ENCODE results near the gene PLPP1. TPM values are rescaled to one million over a fixed set of nuclear protein-coding genes. Genes with fewer than 3 reads are reported as not detected.
A peak's percentile ranks its signal among the peaks of the same experiment; 100 is the strongest.

Gene PLPP1
- polyA plus RNA-seq: 9.5 TPM

- no peaks in the 10 kb centered on the region for H3K9me3 Mint-ChIP-seq
- peaks cover 19 to 35% (median 22%) of the 10 kb centered on the region in 3 donors for H3K4me1 Mint-ChIP-seq
- H3K36me3 Mint-ChIP-seq: no peaks in the 10 kb centered on the region
- peak within 1 kb of the TSS; percentile 92 to 96 (median 96) for H3K4me3 Mint-ChIP-seq
- peak within 1 kb of the TSS; percentile 73 to 93 (median 93) for H3K27ac Mint-ChIP-seq
- H3K27me3 Mint-ChIP-seq: no peaks in the 10 kb centered on the region
Measured at GRCh38 chr5:55534436-55535198, at the start of gene PLPP1. Gene PLPP1 (minus strand): TSS chr5:55534964. CDS start chr5:55534629, 335 bp downstream.

DNA sequence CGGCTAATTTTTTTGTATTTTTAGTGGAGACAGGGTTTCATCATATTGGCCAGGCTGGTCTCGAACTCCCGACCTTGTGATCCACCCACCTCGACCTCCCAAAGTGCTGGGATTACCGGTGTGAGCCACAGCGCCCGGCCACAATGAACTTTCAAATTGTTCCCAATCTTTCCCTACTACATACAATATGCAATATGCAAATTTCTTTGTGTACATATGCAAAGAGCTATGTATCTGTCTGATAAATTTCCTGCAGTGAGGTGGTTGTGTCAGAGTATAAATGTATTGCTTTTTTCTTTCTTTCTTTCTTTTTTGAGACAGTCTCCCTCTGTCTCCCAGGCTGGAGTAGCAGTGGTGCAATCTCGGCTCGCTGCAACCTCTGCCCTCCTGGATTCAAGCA lies 48.8 kb upstream of the PLPP1 start:
- Mint-ChIP-seq H3K4me3 (no peak overlapping the region), H3K4me1 (peaks cover 5 to 7% (median 6%) of the 10 kb centered on the region in 3 donors), H3K27me3 (no peaks in the 10 kb centered on the region), H3K9me3 (no peaks in the 10 kb centered on the region), H3K27ac (peak overlapping the region in 1 of 3 donors; percentile 36), H3K36me3 (no peaks in the 10 kb centered on the region)

- no peak overlapping the region for H3K27ac Mint-ChIP-seq
- H3K27me3 Mint-ChIP-seq: no peaks in the 10 kb centered on the region
- no peaks in the 10 kb centered on the region for H3K9me3 Mint-ChIP-seq
- H3K36me3 Mint-ChIP-seq: no peaks in the 10 kb centered on the region
- no peak overlapping the region for H3K4me3 Mint-ChIP-seq
- peaks cover 5 to 7% (median 6%) of the 10 kb centered on the region in 3 donors for H3K4me1 Mint-ChIP-seq
Measured at GRCh38 chr5:55582256-55582655, 47.5 kb upstream of the PLPP1 start.

DNA sequence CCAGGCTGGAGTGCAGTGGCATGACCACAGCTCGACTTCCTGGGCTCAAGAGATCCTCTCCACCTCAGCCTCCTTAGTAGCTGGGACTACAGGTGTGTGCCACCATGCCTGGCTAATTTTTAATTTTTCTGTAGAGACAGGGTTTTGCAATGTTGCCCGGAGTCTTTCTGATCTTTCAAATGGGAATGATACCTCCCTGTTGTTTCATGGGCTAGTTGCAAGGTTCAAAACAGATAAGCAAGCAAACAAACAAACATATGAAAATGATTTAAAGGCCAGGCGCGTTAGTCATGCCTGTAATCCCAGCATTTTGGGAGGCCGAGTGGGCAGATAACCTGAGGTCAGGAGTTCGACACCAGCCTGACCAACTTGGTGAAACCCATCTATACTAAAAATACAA lies 45.3 kb upstream of the PLPP1 start:
- H3K4me1 Mint-ChIP-seq: peaks cover 5 to 7% (median 6%) of the 10 kb centered on the region in 3 donors
- H3K27me3 Mint-ChIP-seq: no peaks in the 10 kb centered on the region
- no peaks in the 10 kb centered on the region for H3K36me3 Mint-ChIP-seq
- H3K9me3 Mint-ChIP-seq: no peaks in the 10 kb centered on the region
- no peak overlapping the region for H3K27ac Mint-ChIP-seq
- H3K4me3 Mint-ChIP-seq: no peak overlapping the region

DNA sequence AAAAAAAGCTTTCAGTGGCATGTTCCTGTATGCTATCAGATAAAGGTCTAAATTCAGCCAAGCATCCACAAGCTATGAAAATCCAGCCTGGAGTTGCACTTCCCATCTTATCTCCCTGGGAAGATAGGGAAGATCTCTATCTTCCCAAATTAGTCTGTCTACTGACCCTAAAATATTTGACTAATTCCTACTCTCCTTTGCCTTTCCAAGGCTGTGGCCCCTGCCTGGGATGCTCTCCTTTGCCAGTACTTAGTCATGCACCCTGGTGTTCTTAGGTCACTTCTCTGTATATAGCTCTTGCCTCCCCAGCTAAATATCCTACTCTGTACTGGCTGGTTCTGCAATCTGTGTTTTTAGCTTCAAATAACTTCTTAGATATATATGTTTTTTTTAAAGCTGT lies 44.0 kb upstream of the PLPP1 start:
- no peaks in the 10 kb centered on the region for H3K9me3 Mint-ChIP-seq
- peaks cover 5 to 7% (median 6%) of the 10 kb centered on the region in 3 donors for H3K4me1 Mint-ChIP-seq
- H3K27me3 Mint-ChIP-seq: no peaks in the 10 kb centered on the region
- no peaks in the 10 kb centered on the region for H3K36me3 Mint-ChIP-seq
- no peak overlapping the region for H3K4me3 Mint-ChIP-seq
- no peak overlapping the region for H3K27ac Mint-ChIP-seq

DNA sequence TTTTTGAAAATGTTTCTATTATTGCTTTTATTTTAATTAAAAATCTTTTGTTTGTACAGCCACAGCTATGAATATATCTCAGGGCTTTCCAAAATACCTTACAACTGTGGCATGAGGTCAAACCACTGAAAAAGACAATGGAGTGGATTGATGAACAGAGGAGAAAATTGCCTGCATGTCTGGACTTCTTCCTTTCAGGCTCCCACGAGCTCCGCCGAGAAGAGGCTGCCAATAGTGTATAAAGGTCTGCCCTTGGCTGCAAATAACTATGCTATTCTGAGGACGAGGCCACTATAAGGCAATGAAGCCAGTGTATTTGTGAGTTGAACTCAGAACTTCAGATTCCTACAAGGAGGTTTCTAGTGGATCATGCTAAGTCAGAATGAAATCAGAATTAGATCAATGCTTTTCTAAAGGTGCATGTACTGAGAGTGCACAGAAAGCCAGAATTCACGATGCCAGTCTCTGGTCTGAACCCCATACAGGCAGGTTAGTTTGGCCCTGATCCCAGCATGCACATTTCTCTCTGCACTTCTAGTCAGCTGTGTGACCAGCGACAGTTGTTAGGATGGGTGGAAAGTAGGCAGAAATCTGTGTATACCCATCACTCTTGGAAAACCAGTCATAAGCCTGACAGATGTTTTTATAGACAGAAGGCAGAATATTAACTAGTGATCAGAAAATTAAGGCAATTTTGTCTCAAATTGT lies 42.7 kb upstream of the PLPP1 start:
- Mint-ChIP-seq H3K36me3 (no peaks in the 10 kb centered on the region), H3K27me3 (peaks cover 5% of the 10 kb centered on the region), H3K4me3 (no peak overlapping the region), H3K4me1 (peaks cover 4 to 5% (median 5%) of the 10 kb centered on the region in 3 donors), H3K9me3 (no peaks in the 10 kb centered on the region), H3K27ac (no peak overlapping the region)

DNA sequence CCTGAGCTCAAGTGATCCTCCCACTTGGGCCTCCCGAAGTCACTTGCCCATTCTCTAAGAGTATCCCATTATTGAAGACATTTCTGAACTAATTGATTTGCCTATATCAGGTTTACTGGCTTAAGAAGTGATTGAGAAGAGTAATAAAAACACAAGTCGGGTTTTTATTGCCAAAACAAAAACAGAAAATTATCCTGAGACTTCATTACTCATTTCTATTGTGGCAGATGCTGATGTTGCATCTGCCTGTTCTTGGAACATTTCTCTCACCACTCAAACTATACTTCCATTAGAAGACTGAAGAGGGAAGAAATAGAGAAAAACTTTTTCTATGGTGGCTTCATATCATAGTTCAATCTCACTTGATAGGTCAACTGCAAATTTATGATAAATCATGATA lies 41.9 kb upstream of the PLPP1 start:
- Mint-ChIP-seq H3K4me1 (no peaks in the 10 kb centered on the region), H3K4me3 (no peak overlapping the region), H3K9me3 (no peaks in the 10 kb centered on the region), H3K36me3 (no peaks in the 10 kb centered on the region), H3K27me3 (peaks cover 5% of the 10 kb centered on the region), H3K27ac (no peak overlapping the region)

GRCh38 chr5:55575815-55576583 lies 41.2 kb upstream of the PLPP1 start:
- no peaks in the 10 kb centered on the region for H3K4me1 Mint-ChIP-seq
- H3K27me3 Mint-ChIP-seq: peaks cover 5% of the 10 kb centered on the region
- no peaks in the 10 kb centered on the region for H3K36me3 Mint-ChIP-seq
- no peak overlapping the region for H3K27ac Mint-ChIP-seq
- H3K9me3 Mint-ChIP-seq: no peaks in the 10 kb centered on the region
- H3K4me3 Mint-ChIP-seq: no peak overlapping the region

- Mint-ChIP-seq H3K27me3 (peaks cover 6% of the 10 kb centered on the region), H3K4me1 (no peaks in the 10 kb centered on the region), H3K36me3 (no peaks in the 10 kb centered on the region), H3K4me3 (no peak overlapping the region), H3K9me3 (no peaks in the 10 kb centered on the region), H3K27ac (no peak overlapping the region)
Measured at GRCh38 chr5:55572600-55572999, 37.8 kb upstream of the PLPP1 start.

- Mint-ChIP-seq H3K9me3 (no peaks in the 10 kb centered on the region), H3K27me3 (peaks cover 6% of the 10 kb centered on the region), H3K27ac (no peak overlapping the region), H3K4me3 (no peak overlapping the region), H3K4me1 (no peaks in the 10 kb centered on the region), H3K36me3 (no peaks in the 10 kb centered on the region)
Measured at GRCh38 chr5:55572020-55572419, 37.3 kb upstream of the PLPP1 start.

DNA sequence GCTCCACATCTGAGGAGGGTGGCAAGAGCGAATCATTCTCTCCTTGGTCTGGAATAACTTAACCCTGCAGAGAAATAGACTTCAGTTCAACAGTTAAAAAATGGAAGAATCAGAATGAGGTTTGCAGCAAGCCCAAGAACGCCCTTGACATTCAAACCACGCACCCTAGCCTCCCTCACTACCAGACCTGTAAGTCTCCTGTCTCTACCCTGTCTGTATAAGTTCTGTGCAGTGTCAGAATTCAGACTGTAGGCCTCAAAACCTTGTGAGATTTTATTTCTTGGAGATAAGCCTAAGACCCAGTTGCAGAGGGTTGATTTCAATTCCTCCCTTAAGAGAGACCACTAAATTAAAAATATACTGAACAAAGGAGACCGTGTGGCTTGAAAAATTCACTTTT lies 35.8 kb upstream of the PLPP1 start:
- Mint-ChIP-seq H3K4me3 (no peak overlapping the region), H3K27ac (no peak overlapping the region), H3K9me3 (no peaks in the 10 kb centered on the region), H3K27me3 (peaks cover 6% of the 10 kb centered on the region), H3K36me3 (no peaks in the 10 kb centered on the region), H3K4me1 (no peaks in the 10 kb centered on the region)

DNA sequence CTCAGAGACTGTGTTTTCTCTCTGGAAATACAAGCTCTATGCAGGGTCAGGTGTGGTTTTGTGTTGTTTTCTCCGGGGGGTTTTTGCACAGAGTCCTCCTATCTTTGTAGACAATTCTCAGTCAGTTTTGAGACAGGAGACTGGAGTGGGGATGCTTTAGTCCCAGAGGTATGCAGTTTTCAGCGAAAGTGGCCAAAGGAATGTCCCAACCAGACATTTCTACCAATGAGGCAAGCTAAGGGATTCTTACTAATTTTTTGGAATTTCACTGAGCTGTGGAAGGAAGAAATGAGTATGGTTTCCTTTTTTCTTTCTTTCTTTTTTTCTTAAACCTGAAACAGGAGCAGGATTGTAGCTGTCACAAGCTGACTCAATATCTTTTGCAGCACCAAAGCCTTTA lies 35.3 kb upstream of the PLPP1 start:
- Mint-ChIP-seq H3K36me3 (no peaks in the 10 kb centered on the region), H3K4me3 (no peak overlapping the region), H3K9me3 (no peaks in the 10 kb centered on the region), H3K27me3 (peaks cover 6% of the 10 kb centered on the region), H3K4me1 (no peaks in the 10 kb centered on the region), H3K27ac (no peak overlapping the region)

- H3K4me3 Mint-ChIP-seq: no peak overlapping the region
Measured at GRCh38 chr5:55569513-55569865, 34.7 kb upstream of the PLPP1 start.

DNA sequence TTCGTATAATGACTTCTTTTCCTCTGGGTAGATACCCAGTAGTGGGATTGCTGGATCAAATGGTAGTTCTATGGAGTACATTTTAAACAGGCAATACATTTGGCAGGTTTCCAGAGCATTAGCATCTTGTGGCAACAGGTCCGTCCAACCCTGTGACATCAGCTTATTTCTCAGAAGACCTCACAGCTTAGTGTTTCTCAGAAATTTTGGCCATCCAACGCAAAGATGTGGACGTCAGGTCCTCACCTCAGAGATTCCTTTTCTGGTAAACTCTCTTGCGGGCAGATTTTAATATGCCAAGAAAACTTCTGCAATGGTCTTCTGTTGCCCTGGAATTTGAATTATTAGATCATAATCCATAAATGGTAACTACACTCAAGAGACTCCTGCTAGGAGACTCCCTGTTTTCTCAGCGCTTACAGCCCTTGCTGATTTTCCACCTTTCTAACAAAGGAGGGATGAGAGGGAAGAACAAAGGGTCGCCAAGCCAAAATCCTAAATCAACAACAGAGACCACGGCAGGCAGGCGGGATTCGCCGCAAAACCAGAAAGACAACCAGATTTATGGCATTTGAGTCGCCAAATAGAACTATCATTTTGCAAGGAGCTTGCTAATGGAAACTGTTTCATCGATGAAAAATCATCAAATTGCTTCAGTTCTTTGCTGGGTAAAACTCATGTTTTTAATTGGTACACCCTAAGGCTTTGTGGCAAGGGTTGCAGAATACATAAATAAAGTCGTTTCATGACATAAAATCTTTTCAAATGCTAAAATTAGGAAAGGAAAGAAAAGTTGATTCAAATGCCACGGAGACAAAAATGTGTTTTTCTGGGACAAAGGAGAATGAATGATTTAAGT lies 34.1 kb upstream of the PLPP1 start:
- no peaks in the 10 kb centered on the region for H3K4me1 Mint-ChIP-seq
- no peak overlapping the region for H3K4me3 Mint-ChIP-seq
- no peaks in the 10 kb centered on the region for H3K9me3 Mint-ChIP-seq
- H3K27ac Mint-ChIP-seq: no peak overlapping the region
- H3K36me3 Mint-ChIP-seq: no peaks in the 10 kb centered on the region
- peaks cover 6% of the 10 kb centered on the region for H3K27me3 Mint-ChIP-seq

More at GRCh38 chr5:55569513-55569865, 34.7 kb upstream of the PLPP1 start:
- no peaks in the 10 kb centered on the region for H3K36me3 Mint-ChIP-seq
- H3K4me1 Mint-ChIP-seq: no peaks in the 10 kb centered on the region
- no peak overlapping the region for H3K27ac Mint-ChIP-seq
- H3K9me3 Mint-ChIP-seq: no peaks in the 10 kb centered on the region
- H3K27me3 Mint-ChIP-seq: peaks cover 6% of the 10 kb centered on the region
